SK-N-SH (cell line): Measurements from ENCODE around the gene H2BK1.

Source experiments
- POLR2AphosphoS5 ChIP-seq: IDR thresholded peaks from 2 replicates; pipeline ENCODE4 v1.6.1; 2012; ENCODE audit warnings: low read depth, low read length
- TF ChIP-seq, protein P1 (sequence below): fragments of 200-600 bp; sonication (generic); IDR thresholded peaks from 2 replicates; pipeline ENCODE4 v1.6.1; 2017; ENCODE audit warnings: antibody characterized with exemption, mild to moderate bottlenecking, moderate library complexity

DNA sequence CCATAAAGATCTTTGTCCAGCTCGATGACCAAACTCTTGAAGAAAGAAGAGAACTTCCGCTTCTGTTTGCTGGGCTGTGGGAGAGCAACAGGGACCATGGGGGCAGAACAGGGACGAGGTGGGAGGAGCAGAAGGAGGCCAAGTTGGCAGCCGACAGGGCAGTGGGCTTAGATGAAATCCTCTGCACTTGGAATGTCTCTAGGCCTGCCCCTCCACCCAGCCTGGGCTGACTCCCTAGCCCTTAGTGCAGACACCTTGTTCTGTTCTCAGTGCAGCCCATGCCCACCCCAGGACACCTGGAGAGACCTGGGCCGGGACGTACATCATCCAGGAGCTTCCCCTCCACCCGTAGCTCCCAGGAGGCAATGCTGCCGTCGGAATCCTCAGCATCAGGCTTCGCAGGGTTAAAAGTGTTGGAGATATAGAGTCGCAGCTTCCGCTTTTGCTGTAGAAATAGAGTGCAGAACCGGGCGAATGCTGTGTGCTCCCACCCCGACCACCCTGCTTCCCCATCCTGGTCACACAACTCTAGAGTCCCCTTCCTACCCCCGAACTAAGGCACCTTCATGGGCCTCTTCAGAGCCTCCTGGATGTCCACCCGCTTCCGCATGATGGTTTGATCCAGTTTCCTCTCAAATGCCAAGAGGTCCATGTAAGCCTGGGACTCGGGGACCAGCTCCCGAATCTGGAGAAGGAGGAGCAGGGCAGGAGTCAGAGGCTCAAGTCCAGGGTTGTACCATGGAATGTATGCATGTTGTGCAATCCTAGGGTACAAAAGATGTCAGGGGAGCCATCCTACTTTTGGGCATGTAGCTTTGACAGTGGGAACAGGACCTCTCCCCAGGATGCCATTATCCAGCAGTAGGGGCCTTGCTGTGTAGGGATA is 32.1 kb upstream of the H2BK1 start:
- TF ChIP-seq, protein P1, sequence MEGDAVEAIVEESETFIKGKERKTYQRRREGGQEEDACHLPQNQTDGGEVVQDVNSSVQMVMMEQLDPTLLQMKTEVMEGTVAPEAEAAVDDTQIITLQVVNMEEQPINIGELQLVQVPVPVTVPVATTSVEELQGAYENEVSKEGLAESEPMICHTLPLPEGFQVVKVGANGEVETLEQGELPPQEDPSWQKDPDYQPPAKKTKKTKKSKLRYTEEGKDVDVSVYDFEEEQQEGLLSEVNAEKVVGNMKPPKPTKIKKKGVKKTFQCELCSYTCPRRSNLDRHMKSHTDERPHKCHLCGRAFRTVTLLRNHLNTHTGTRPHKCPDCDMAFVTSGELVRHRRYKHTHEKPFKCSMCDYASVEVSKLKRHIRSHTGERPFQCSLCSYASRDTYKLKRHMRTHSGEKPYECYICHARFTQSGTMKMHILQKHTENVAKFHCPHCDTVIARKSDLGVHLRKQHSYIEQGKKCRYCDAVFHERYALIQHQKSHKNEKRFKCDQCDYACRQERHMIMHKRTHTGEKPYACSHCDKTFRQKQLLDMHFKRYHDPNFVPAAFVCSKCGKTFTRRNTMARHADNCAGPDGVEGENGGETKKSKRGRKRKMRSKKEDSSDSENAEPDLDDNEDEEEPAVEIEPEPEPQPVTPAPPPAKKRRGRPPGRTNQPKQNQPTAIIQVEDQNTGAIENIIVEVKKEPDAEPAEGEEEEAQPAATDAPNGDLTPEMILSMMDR: no peak
- TF ChIP-seq POLR2AphosphoS5: peak; percentile 28
